T follicular helper cell (primary cell): ENCODE results near the gene OR10G2.
"Not testable (repeated sequence)": the region's sequence is repeated elsewhere in the genome, so short reads cannot be mapped to it uniquely, and the experiment has no call there.

Experiments used
- DNase-seq: peaks from one replicate; pipeline ENCODE4 v3.0.0-alpha.2; 2020; ENCODE audit warnings: low read depth
- total RNA-seq, 2 experiments: gene quantifications; one replicate each; lab custom pipeline; 2026; lab: John Stamatoyannopoulos, UW

The OR10G2 gene
- total RNA-seq = 0 to 0.04 reads per million in 2 experiments

GRCh38 chr14:21634840-21635239, at the start of gene OR10G2:
OR10G2 (minus strand) TSS chr14:21634940; CDS start chr14:21634842, 98 bp downstream.
- no peak for DNase-seq

- no peak for DNase-seq
These were observed 45.3 kb upstream of the OR10G2 start for GRCh38 chr14:21680072-21680471.

- no peak for DNase-seq
These were observed 40.8 kb upstream of the OR10G2 start for GRCh38 chr14:21675566-21675965.

- no peak for DNase-seq
These were observed 39.0 kb upstream of the OR10G2 start, which contains the start of gene OR4E1 for GRCh38 chr14:21673718-21674117. OR4E1 (minus strand) TSS chr14:21673818; CDS start chr14:21670935, 2,883 bp downstream.

- DNase-seq = no peak
These were observed 37.4 kb upstream of the OR10G2 start for GRCh38 chr14:21672116-21672515.

- no peak for DNase-seq
These were observed 36.6 kb upstream of the OR10G2 start for GRCh38 chr14:21671371-21671770.

- DNase-seq = no peak
These were observed 34.5 kb upstream of the OR10G2 start for GRCh38 chr14:21669284-21669683.

- DNase-seq = no peak
These were observed 33.6 kb upstream of the OR10G2 start for GRCh38 chr14:21668377-21668776.

- no peak for DNase-seq
These were observed 22.2 kb upstream of the OR10G2 start for GRCh38 chr14:21656980-21657379.

- no peak for DNase-seq
These were observed 19.5 kb upstream of the OR10G2 start for GRCh38 chr14:21654215-21654614.

- DNase-seq = no peak
These were observed 18.7 kb upstream of the OR10G2 start, which contains the start of gene OR4E2 for GRCh38 chr14:21653331-21653885. OR4E2 (plus strand) TSS chr14:21653835; CDS start chr14:21665083, 11,248 bp downstream.

- DNase-seq = no peak
These were observed 17.6 kb upstream of the OR10G2 start for GRCh38 chr14:21652209-21652808.

GRCh38 chr14:21647380-21647779, 12.6 kb upstream of the OR10G2 start:
- no peak for DNase-seq

GRCh38 chr14:21643407-21643806, 8.7 kb upstream of the OR10G2 start:
- DNase-seq = no peak

- DNase-seq = no peak
These were observed 7.9 kb upstream of the OR10G2 start for GRCh38 chr14:21642683-21643082.

- DNase-seq = no peak
These were observed 3.7 kb downstream of the OR10G2 start for GRCh38 chr14:21631084-21631483.

- DNase-seq = not testable (repeated sequence)
These were observed 4.2 kb downstream of the OR10G2 start for GRCh38 chr14:21630503-21630902.

- DNase-seq = no peak
These were observed 8.1 kb downstream of the OR10G2 start for GRCh38 chr14:21626491-21627230.

- no peak for DNase-seq
These were observed 17.1 kb downstream of the OR10G2 start for GRCh38 chr14:21617614-21618013.

GRCh38 chr14:21614240-21614639, 20.5 kb downstream of the OR10G2 start:
- DNase-seq = no peak

GRCh38 chr14:21612324-21612723, 22.4 kb downstream of the OR10G2 start:
- DNase-seq = no peak

- not testable (repeated sequence) for DNase-seq
These were observed 32.6 kb downstream of the OR10G2 start for GRCh38 chr14:21602181-21602580.

- DNase-seq = no peak
These were observed 45.4 kb downstream of the OR10G2 start for GRCh38 chr14:21589317-21589716.
